Prostate gland (tissue), 2 donors: ENCODE data around the gene LYPLA2.

Source experiments
- CTCF ChIP-seq, 4 experiments: fragments of 200-600 bp in 2 of 4; fragments of 450-650 bp in 2 of 4; sonication (generic) in 2 of 4; IDR thresholded peaks; 1 replicate in 3 of 4; 2 replicates in 1 of 4; pipeline ENCODE4 v1.5.1; 2016 to 2019; ENCODE audit warnings: antibody characterized with exemption in 4 of 4, mild to moderate bottlenecking in 2 of 4, moderate library complexity in 2 of 4
- POLR2A ChIP-seq: fragments of 450-650 bp; IDR thresholded peaks from one replicate; pipeline ENCODE4 v1.6.1; 2016; ENCODE audit warnings: antibody characterized with exemption, mild to moderate bottlenecking
- POLR2AphosphoS5 ChIP-seq: sonication (generic); formaldehyde crosslinking; IDR thresholded peaks from one replicate; pipeline ENCODE4 v1.6.1; 2017; ENCODE audit warnings: antibody characterized with exemption

- no peak for TF ChIP-seq CTCF (IDR thresholded peaks at IDR 0.05)
- no peak for TF ChIP-seq POLR2A
- no peak for TF ChIP-seq POLR2AphosphoS5
Measured at GRCh38 chr1:23816361-23816760, 25.4 kb downstream of the LYPLA2 start.
